NCI-H226 (cell line): ENCODE measurements around the gene EXOC3L1.

ENCODE experiments used
- DNase-seq: peaks from one replicate; pipeline ENCODE4 v3.0.0-alpha.2; 2015

The EXOC3L1 gene

GRCh38 chr16:67190041-67190440 is at the start of gene EXOC3L1:
Gene EXOC3L1 (minus strand): TSS chr16:67190136. CDS start chr16:67189676, 460 bp downstream.
- no peak for DNase-seq

DNA sequence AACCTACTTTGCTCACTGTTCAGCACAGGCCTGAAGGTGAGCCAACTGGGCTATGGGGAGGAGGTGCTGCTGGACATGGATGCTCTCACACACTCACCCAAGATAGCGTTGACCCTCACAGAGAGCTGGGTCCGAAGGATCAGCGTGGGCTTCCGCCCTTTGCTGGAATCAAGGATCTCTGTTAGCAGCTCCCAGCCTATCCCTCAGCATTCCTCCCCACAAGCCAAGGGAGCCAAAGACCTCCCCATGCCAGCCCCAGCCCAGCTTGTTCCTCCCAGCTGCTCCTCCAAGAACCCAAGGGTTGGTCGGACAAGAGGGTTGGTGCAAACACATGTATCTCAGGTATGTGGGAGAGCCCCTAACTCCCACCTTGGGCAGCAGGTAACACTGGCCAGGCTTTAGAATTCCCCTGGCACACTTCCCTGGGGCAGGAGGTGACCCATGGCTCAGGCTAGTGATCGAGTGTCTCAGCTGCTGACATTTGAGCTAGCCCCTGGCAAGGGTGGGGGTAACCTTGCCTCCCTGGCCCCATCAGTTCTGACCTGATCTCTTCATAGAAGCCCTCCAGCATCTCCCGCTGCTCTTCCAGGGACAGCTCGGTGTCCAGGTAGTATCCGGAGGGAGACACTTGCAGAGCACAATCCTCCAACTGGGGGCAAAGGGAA is 49.0 kb upstream of the EXOC3L1 start:
- no peak for DNase-seq

DNA sequence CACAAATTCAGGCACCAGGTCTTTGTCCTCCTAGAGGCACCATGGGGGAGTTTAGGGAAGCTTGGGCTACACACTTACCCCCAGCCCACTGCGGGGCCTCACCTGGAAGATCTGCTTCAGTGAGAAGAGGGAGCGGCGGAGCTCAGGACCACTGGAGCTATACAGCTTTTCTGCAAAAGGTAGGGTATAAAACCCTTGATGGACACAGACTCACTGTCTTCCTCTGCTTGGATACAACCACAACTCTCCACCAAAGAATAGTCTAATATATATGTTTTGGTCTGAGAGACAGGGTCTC is 48.3 kb upstream of the EXOC3L1 start:
- DNase-seq, result no peak

- DNase-seq, result no peak
Observed at GRCh38 chr16:67237396-67238277, 47.7 kb upstream of the EXOC3L1 start.

GRCh38 chr16:67236563-67237395 is 46.8 kb upstream of the EXOC3L1 start:
- peak; percentile 37 for DNase-seq

DNA sequence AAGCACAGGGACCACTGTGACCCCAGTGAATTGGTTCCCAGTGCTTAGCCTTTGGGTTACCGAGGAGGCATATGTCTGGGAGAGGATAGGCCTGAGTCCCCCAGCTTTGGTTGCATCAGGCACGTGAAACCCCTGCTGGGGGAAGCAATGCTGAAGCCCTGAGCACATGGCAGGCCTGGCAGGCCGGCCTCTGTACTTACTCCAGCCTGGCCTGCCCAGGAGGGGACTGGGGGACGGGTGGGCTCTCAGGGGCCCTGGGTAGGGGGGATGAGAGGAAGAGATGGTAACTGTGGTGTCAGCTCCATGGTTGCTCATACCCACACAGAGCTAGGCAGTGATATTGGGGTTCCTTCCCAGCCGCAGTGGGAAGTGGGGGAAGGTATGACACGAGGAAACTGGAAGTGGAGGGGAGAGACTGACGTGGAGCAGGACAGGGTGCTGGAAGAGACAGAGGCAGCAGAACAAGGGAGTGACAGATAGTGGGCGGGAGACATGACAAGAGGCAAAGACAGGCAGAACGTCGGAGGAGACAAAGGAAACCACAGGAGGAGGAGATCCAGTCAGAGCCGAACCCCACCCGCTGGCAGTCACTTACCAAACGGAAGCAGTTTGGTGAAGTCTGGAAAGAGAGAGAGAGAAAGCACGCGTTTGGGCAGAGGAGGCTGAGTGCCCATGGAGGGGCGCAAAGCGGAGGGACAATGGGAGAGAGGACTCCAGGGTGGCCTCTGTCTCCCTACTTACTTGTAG is 46.1 kb upstream of the EXOC3L1 start:
- no peak for DNase-seq

- DNase-seq, result no peak
Observed at GRCh38 chr16:67234180-67234597, 44.3 kb upstream of the EXOC3L1 start.

- no peak for DNase-seq
Observed at GRCh38 chr16:67233596-67233995, 43.7 kb upstream of the EXOC3L1 start.

GRCh38 chr16:67230809-67231660 is 41.1 kb upstream of the EXOC3L1 start:
- DNase-seq, result no peak

GRCh38 chr16:67229906-67230808 is 40.2 kb upstream of the EXOC3L1 start:
- no peak for DNase-seq

DNA sequence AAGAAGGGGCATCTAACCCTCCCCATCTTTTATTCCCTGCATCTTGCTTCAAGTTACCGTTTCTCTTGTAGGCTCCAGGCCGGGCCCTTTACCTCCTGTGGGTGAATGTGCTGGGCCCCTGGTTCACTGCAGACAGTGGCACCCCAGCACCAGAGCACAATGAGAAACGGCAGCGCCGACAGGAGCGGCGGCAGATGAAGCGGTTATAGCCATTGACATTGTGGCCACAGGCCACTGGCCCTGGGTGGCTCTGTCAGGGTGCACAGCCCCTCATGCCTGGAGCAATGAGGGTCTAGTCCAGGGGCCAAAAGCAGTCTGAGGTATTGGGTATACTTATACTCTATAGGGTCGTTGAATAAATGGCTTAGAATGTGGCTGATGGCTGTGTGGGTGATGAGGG is 39.0 kb upstream of the EXOC3L1 start:
- DNase-seq, result no peak

DNA sequence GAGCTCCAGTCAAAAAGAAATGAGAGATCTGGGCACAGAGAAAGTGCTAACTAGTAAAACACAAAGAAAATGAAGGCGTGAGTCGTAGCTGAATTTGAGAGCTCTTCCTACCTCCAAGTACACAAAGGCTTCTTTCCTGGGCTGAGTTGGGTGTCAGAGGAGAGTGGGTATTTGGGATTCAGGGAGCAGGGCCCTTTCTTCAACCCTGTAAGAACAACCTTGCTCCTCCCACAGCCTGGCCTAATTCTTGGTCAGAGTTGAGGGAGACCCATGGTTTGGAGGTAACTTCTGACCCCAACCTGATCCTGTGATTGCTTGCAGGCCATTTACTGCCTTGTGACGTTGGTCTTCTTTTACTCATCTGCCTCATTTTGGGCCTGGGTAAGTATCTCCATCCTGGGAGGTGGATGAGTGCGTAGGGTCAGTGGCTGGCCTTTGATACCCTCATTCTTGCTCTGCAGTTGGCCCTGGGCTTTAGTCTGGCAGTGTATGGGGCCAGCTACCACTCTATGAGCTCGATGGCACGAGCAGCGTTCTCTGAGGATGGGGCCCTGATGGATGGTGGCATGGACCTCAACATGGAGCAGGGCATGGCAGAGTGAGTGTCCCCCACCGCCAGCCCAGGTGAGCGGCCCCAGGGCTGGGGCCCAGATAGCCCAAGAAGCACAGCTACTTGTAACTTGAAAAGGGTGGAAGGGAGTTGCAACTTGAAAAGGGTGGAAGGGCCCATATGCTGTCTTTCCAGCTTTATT is 38.3 kb upstream of the EXOC3L1 start:
- DNase-seq, result no peak

- DNase-seq, result no peak
Observed at GRCh38 chr16:67227567-67227921, 37.6 kb upstream of the EXOC3L1 start.

DNA sequence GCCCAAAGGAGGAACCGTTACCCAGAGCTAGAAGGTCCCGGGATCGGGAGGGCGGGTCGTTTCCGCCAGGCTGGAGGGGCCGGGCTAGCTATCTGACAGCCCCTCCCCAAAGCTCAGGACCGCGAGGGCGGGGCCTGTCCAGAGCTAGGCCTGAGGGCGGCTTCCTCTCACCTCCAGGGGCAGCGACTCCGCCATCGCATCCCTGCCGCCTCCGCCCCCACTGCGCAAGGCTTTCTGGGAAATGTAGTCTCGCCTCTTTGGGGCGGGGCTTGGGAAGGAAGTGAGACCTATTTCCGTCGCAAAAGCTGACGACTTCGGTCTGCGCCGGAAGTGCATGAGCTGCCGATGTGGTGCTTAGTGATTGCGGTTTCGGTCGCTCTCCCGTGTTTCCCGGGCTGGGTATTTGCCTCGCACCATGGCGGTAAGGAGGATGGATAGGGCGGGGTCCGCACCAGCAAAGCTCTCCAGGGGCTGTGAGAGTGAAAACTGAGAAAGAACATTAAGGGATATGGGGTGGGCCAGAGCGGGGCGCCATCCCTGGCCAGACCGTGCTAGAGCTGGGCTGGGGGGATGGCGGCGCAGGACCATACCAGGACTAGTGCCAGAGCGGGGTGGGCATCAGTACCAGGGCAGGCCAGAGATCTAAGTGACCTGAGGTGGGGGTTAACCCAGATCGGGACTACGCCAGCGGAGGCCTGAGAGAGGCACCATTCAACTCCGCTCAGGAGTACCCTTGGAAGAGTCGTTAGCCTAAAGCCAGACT is 37.0 kb upstream of the EXOC3L1 start, which contains the start of gene TMEM208:
TMEM208 (plus strand) TSS at position 327 of the 763 bp plus-strand sequence; CDS start at position 416, 89 bp downstream.
- peak; percentile 97 for DNase-seq

- no peak for DNase-seq
Observed at GRCh38 chr16:67226295-67226803, 36.4 kb upstream of the EXOC3L1 start.

- DNase-seq, result no peak
Observed at GRCh38 chr16:67223992-67224391, 34.1 kb upstream of the EXOC3L1 start.

GRCh38 chr16:67216612-67217490 is 26.9 kb upstream of the EXOC3L1 start:
- no peak for DNase-seq

DNA sequence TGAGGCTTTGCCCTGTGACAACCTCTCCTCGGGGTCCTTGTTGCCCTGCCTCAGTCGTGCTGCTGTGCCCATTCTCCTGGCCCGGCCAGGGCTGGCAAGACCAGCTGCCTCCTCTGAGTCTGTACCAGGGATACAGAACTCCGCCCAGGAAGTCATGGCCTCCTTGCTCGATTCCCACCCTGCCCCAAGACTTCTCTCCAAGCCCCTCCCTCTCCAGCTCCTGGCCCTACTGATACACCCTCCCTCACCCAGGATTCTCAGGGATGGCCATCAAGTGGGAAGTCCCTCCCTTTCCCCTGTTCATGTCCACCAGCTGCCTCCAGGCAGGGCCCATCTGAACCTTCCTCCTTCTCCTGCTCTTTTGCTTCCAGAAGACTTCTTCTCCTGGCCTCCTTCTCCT is 25.8 kb upstream of the EXOC3L1 start:
- no peak for DNase-seq
